GM12865 (cell line): ENCODE results near the gene GALNT9.

ENCODE experiments used
- DNase-seq: peaks from one replicate; pipeline ENCODE4 v3.0.0; 2010; ENCODE audit warnings: low read depth
- H3K4me3 ChIP-seq: 2 replicates; pipeline ENCODE4 v1.5.1; 2011; ENCODE audit warnings: mild to moderate bottlenecking, low read depth, low read length, control low read depth
- CTCF ChIP-seq: IDR thresholded peaks from 2 replicates; pipeline ENCODE4 v1.5.1; 2011; ENCODE audit warnings: low read length, control low read depth, low read depth, inconsistent platforms; ENCODE audit not compliant: insufficient read depth; ENCODE audit errors: missing control alignments

The GALNT9 gene

GRCh38 chr12:132186857-132187620 is 142.3 kb downstream of the GALNT9 start:
- no peak for TF ChIP-seq CTCF
- DNase-seq = no peak
- no peak overlapping the region for H3K4me3 ChIP-seq

GRCh38 chr12:132186208-132186856 is 143.1 kb downstream of the GALNT9 start:
- no peak for DNase-seq
- TF ChIP-seq CTCF = no peak
- no peak overlapping the region for H3K4me3 ChIP-seq

- TF ChIP-seq CTCF = no peak
- no peak for DNase-seq
- no peak overlapping the region for H3K4me3 ChIP-seq
These were observed 143.7 kb downstream of the GALNT9 start for GRCh38 chr12:132185705-132186104.

GRCh38 chr12:132182711-132183365 is 146.6 kb downstream of the GALNT9 start:
- no peak for TF ChIP-seq CTCF
- DNase-seq = no peak
- H3K4me3 ChIP-seq = no peak overlapping the region

GRCh38 chr12:132182206-132182710 is 147.1 kb downstream of the GALNT9 start:
- no peak for DNase-seq
- no peak overlapping the region for H3K4me3 ChIP-seq
- TF ChIP-seq CTCF = no peak

GRCh38 chr12:132181570-132182200 is 147.7 kb downstream of the GALNT9 start:
- no peak overlapping the region for H3K4me3 ChIP-seq
- no peak for TF ChIP-seq CTCF
- DNase-seq = no peak
